C1 segment of cervical spinal cord (tissue), 14 donors: ENCODE measurements around the gene GTF3C4.

Experiments used
- DNase-seq, 14 donors: peaks; one replicate each; lab custom pipeline; 2025; lab: John Stamatoyannopoulos, UW

Gene GTF3C4

GRCh38 chr9:132670457-132671391 is at the start of gene GTF3C4:
GTF3C4 (plus strand) TSS chr9:132670464; CDS start chr9:132670599, 135 bp downstream.
- DNase-seq: peak in 3 of 14 donors; percentile 28 to 63 (median 39)

- no peak for DNase-seq
Observed at GRCh38 chr9:132622159-132622558, 48.1 kb upstream of the GTF3C4 start.

GRCh38 chr9:132626285-132626684 is 44.0 kb upstream of the GTF3C4 start:
- DNase-seq: no peak

GRCh38 chr9:132627106-132627505 is 43.2 kb upstream of the GTF3C4 start:
- DNase-seq: no peak

GRCh38 chr9:132627594-132627993 is 42.7 kb upstream of the GTF3C4 start:
- no peak for DNase-seq

- no peak for DNase-seq
Observed at GRCh38 chr9:132628746-132629145, 41.5 kb upstream of the GTF3C4 start.

GRCh38 chr9:132630116-132630515 is 40.1 kb upstream of the GTF3C4 start:
- peak in 1 of 14 donors; percentile 14 for DNase-seq

- DNase-seq: no peak
Observed at GRCh38 chr9:132630811-132631210, 39.5 kb upstream of the GTF3C4 start.

- DNase-seq: no peak
Observed at GRCh38 chr9:132631280-132631679, 39.0 kb upstream of the GTF3C4 start.

GRCh38 chr9:132631685-132632084 is 38.6 kb upstream of the GTF3C4 start:
- DNase-seq: no peak

- no peak for DNase-seq
Observed at GRCh38 chr9:132632413-132633129, 37.7 kb upstream of the GTF3C4 start.

- DNase-seq: no peak
Observed at GRCh38 chr9:132634327-132634726, 35.9 kb upstream of the GTF3C4 start.

- peak in 5 of 14 donors; percentile 5 to 92 (median 23) for DNase-seq
Observed at GRCh38 chr9:132637351-132637750, 32.9 kb upstream of the GTF3C4 start.

- DNase-seq: peak in 2 of 14 donors; percentile 17 to 91
Observed at GRCh38 chr9:132637801-132638200, 32.5 kb upstream of the GTF3C4 start.

GRCh38 chr9:132638240-132638639 is 32.0 kb upstream of the GTF3C4 start:
- DNase-seq: no peak

- peak in 1 of 14 donors; percentile 30 for DNase-seq
Observed at GRCh38 chr9:132639322-132639721, 30.9 kb upstream of the GTF3C4 start.

- DNase-seq: no peak
Observed at GRCh38 chr9:132641216-132641615, 29.0 kb upstream of the GTF3C4 start.

- no peak for DNase-seq
Observed at GRCh38 chr9:132644251-132644650, 26.0 kb upstream of the GTF3C4 start.

- no peak for DNase-seq
Observed at GRCh38 chr9:132645306-132645705, 25.0 kb upstream of the GTF3C4 start.

GRCh38 chr9:132645711-132646110 is 24.6 kb upstream of the GTF3C4 start:
- DNase-seq: no peak

GRCh38 chr9:132646726-132647125 is 23.5 kb upstream of the GTF3C4 start:
- no peak for DNase-seq

- DNase-seq: no peak
Observed at GRCh38 chr9:132647355-132647754, 22.9 kb upstream of the GTF3C4 start.

- no peak for DNase-seq
Observed at GRCh38 chr9:132647806-132648205, 22.5 kb upstream of the GTF3C4 start.
